Activated CD8-positive, alpha-beta memory T cell treated with anti-CD3 and anti-CD28 coated beads for 48 hours (primary cell): ENCODE data around the gene RPL27.
A peak's percentile ranks its signal among the peaks of the same experiment; 100 is the strongest.
"Not testable (repeated sequence)": the region's sequence is repeated elsewhere in the genome, so short reads cannot be mapped to it uniquely, and the experiment has no call there.

Source experiments
- DNase-seq, 3 experiments: peaks; one replicate each; pipeline ENCODE4 v3.0.0-alpha.2; 2020; ENCODE audit warnings: low read depth in 2 of 3, low spot score in 2 of 3

RPL27 gene

DNA sequence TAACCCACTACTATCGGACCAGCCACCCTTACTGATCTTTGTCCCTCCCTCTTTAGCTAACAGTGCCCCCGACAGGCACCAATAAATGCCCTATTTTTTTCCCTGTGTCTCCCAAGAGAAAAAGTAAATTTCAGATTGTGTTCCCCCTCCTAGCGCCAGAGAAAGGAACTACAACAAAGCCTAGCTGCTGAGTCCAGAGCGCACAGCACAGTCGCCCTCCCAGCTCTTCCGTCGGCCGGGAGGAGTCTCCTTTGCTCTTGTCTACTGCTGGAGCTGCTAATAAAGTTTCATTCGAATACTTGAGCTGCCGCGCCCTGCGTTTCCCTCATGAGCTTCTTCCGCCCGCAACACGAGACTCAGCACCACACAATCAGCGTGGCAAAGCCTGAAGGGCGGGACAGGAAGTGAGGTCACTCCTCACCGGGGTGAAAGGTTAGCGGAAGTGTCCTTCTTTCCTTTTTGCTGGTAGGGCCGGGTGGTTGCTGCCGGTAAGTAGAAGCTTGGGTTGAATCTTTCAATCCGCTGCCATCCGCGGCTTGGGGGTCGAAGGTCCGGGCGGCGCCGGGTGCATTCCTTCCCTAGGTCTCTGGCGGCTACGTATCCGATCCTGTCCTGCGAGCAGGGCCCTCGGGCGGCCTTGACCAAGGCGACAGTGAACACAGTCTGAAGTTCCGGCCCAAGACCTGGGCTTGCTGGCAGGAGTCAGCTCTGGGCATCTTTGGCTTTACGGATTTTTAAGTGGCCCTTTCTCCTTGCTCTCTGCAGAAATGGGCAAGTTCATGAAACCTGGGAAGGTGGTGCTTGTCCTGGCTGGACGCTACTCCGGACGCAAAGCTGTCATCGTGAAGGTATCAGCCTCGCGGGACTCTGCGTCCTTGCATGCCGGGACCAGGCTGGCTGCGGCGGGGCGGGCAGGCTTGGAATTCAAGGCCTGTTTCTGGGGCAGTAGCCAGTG, at the start of gene RPL27:
Gene RPL27, plus strand, starts transcription at position 436 of the 955 bp plus-strand sequence. Its CDS starts 332 bp downstream, at position 768.
- peak; percentile 84 to 88 (median 86) for DNase-seq

DNA sequence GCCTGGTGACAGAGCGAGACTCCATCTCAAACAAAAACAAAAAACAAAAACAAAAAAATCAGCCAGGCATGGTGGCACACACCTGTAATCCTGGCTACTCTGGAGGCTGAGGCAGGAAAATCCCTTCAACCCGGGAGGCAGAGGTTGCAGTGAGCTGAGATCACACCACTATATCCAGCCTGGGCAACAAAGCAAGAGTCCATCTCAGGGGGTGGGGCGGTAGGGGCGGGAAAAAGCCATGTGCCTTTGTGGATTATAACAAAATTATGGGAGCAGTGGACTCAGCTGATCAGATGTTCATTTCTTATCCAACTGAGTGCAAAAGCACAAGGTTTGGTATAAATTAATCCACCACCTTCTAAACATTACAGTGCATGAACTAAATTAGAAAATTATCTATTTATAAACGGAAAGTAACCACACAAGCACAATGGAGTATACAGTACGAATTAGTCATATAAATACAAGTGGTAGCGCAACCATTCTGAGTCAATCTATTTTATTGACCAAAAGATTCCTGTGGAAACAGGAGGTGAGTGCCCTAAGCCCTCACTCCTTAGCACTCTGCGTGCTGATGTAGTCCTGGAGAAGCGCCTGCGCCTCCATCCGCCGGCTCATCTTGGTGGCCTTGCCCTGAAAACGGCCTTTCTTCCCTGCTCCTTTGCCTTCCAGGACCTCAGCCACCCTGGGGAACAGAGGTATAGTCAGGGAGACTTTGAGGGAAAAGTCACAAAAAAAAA, 48.0 kb upstream of the RPL27 start:
- DNase-seq = no peak

DNA sequence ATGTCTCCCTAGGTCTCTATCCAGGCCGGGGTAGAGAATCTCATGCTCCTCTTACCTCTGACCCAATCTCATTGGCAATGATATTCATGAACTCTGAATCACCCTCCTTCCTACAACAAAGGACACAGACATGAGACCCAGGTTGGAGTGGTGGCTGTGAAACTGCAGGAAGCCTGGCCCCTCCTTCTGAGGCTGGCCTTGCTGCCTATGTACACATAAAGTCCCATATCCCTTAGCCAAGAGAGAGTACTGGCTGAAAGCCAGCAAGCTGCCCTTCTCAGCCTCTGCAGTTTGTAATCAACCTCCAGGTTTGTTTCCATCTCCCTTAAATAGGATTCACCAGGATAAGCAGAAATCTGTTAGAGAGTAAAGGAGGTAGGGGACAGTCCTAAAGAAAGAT, 44.5 kb upstream of the RPL27 start:
- DNase-seq = no peak

DNA sequence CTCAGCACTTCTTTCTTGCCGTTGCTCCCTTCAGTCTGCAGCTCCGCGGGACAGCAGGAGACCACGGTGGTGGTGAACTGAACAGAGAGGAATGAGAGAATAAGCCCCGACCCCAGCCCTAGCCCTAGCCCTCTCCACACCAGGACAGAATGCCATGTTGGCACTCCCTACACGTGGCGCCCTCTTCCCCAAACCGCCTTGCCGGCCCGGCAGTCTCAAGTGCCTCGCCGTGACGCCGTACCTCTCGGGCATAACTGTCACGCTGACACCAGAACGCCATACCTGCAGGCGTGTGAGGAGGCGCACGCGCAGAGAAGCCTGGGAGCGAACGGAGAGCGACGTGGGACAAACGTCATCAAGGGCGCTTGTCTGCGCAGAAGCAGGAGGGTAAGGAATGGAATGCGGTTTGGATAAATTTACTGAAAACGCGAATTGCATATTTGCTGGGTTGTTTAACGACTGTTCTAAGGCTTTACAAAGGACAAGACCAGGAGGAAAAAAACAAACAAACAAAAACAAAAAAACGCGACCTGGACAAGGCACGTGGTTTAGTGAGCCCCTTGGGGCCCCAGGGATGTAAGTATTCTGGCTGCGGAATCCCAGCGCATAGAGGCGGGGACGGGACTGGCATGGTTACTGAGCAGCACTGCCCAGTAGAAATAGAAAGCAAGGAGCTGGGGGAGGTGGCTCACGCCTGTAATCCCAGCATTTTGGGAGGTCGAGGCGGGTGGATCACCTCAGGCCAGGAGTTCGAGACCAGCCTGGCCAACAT, 33.9 kb upstream of the RPL27 start, which contains the start of gene AARSD1:
Gene AARSD1, minus strand, starts transcription at position 294 of the 772 bp plus-strand sequence. Its CDS starts 14 bp downstream, at position 280.
- peak; percentile 59 to 74 (median 70) for DNase-seq

DNA sequence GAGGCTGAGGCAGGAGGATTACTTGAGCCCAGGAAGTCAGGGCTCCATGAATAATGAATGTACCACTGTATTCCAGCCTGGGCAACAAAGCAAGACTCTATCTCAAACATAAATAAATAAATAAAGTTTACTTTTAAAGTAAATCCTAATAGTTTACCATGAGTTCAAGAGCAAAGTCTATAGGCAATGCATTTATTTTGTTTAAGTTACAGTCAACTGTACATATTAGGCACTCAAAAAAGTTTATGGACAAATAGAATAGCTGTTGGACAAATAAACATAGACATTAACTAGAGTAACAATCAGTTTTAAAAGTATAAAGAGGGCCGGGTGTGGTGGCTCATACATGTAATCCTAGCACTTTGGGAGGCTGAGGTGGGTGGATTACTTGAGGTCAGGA, 30.3 kb upstream of the RPL27 start:
- DNase-seq = no peak

DNA sequence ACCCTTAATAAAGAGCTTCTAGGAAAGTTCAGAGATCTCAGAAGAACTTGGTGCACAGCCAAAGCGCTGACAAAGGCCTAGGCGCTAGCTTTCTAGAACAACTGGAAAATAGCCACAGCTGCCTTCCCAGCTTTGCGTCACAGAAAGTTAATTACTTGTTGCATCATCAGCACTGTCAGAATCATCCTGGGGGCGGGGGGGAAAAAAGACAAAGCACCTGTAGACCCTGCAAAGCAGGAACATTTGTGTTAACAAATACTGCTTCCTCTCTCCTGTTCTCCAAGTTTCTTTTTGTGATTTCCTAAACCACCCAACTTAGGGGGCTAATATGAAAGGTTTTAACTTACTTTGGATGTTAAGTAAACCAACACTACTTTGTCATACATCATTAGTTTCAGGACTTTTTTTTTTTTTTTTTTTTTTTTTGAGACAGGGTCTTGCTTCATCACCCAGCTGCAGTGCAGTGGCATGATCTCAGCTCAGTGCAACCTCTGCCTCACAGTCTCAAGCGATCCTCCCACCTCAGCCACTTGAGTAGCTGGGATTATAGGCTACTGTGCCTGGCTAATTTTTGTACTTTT, 29.1 kb upstream of the RPL27 start:
- no peak for DNase-seq

DNA sequence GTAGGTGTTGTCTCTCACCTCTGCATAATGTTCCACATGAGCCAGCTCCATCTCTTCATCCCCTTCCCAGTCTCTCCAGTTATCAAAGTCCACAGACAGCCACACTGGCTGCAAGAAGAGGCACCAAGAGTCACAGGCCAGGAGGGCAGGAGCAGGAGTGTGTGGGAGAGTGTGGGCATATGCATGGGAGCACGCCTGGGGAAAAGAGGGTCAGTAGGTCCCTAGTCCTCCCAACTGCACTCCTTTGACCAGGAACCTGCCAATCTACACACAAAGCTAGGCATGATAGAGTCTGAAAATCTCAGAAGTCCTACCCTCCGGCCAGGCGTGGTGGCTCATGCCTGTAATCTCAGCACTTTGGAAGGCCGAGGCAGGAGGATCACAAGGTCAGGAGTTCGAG, 26.6 kb upstream of the RPL27 start:
- no peak for DNase-seq

DNA sequence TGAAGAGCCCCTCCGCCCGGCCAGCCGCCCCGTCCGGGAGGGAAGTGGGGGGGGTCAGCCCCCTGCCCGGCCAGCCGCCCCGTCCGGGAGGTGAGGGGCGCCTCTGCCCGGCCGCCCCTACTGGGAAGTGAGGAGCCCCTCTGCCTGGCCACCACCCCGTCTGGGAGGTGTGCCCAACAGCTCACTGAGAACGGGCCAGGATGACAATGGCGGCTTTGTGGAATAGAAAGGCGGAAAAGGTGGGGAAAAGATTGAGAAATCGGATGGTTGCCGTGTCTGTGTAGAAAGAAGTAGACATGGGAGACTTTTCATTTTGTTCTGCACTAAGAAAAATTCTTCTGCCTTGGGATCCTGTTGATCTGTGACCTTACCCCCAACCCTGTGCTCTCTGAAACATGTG, 24.9 kb upstream of the RPL27 start:
- not testable (repeated sequence) for DNase-seq

DNA sequence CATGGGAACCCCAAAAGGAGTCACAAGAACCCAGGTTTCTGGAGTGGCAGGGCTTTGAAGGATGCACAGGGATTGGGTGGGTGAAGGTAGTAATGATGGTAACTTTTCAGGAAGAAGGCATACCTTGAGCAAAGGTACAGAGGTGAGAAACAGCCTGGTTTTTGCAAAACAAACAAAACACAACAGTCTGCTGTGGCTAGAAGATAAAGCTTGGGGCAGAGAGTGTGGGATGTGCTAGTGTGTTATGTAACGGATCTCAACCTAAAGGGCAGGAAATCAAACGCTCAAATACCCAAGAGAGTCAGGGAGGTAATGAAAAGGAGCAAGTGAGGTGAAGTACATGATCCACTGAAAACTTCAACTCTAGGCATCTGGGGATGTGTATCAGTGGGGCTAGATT, 23.0 kb upstream of the RPL27 start:
- DNase-seq = no peak

DNA sequence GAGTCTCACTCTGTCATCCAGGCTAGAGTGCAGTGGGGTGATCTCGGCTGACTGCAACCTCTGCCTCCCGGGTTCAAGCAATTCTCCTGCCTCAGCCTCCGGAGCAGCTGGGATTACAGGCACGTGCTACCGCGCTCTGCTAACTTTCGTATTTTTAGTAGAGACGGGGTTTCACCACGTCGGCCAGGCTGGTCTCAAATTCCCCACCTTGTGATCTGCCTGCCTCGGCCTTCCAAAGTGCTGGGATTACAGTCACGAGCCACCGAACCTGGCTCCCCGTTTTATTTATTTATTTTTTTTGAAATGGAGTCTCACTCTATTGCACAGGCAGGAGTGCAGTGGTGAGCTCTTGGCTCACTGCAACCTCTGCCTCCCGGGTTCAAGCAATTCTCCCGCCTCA, 22.5 kb upstream of the RPL27 start:
- not testable (repeated sequence) for DNase-seq

DNA sequence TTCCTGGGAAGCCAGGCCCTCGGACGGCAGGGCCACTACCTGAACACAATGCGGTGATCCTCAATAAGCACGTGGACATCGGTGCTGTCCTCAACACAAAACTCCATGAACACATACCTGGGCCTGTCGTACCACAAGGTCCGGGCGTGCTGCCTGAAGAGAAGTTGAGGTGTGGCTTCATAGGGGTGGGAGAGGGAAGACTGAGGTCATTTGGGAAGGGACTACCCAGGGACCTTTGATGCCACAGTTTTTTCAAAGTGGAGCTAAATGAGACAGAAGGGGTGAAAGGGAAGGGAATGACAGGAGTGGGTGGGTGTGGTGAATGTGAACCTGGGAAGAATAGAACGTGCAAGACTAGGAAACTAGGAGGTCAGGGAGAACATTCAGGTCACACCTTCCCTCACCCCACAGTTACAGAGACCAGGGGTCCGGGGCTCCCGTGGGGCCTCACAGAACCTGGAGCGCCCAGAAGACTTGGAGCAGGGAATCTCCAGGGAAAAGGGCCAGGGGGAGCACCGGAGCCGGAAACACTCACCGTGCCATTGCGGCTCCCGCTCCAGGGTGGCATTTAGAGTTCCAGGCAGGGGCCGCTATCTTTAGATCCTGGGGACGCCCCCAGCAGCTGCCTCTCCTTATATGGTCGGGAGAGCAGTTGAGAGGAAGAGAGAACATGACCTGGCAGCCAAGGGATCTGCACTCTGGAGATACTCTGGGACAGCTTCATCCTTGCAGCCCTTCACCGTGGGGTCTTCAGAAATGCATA, 18.5 kb upstream of the RPL27 start, which contains the start of gene PTGES3L:
Gene PTGES3L, minus strand, starts transcription at position 570 of the 763 bp plus-strand sequence. Its CDS starts 27 bp downstream, at position 543.
- DNase-seq = no peak

DNA sequence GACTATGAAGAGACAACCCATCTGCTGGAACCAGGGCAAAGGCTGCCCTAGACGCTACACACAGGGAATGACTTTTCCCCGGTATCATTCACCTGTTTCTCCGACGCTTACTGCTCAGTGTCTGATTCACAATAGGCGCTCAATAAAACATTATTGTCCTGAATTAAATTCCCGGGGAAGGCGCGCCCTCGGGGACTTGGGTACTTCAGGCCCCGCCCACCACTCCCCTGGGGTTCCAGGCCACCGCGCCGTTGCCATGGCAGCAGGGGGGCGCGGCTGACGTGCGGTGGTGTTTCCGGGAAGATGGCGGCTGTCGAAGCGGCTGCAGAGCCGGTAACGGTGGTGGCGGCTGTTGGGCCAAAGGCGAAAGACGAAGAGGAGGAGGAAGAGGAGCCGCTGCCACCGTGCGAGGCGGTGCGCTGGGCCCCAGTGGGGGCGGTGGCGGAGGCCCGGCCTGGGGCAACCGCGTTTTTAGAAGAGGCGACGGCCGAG, 17.9 kb upstream of the RPL27 start, which contains the start of gene RUNDC1:
Gene RUNDC1, plus strand, starts transcription at position 292 of the 492 bp plus-strand sequence. Its CDS starts 12 bp downstream, at position 304.
- peak; percentile 77 to 90 (median 85) for DNase-seq

DNA sequence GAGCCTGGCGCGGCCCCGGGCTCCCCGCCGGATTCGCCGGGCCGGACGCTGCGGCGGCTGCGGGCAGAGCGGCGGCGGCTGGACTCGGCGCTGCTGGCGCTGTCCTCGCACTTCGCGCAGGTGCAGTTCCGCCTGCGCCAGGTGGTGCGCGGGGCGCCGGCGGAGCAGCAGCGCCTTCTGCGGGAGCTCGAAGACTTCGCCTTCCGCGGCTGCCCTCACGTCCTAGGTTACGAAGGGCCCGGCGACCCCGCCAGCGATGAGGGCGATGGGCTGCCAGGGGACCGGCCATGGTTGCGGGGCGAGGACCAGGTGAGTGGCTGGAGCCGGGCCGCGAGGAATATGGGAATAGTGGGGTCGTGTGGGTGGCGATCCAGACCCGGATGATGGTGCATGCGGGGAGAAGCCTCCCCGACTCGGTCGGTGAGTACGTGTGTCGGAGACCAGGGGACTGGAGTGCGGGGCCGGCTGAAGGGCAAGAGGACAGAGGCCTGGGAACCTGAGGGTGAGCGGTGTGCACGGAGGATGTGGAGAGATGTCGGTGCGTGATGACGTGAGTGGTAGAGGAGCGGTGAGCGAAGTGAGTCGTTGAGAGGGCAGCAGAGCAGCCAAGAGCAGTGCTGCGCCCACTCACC, 17.3 kb upstream of the RPL27 start:
- DNase-seq = peak in 2 of 3 experiments; percentile 29 to 39

DNA sequence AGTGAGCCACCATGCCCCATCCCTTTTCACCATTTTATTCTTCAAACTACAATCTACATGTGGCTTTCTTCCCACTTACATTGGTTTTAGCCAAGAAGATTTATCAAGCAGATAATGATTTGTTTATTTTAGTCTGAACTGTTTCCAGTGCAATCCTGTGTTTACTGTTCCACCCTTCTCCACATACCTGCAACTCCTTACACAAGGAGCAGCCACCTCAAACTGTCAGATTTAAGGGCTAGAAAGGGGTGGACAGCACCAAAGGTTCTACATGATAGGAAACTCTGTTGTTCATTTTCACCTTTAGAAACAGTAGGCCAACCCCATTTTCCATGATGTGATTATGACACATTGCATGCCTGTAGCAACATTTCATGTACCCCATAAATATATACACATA, 16.0 kb upstream of the RPL27 start:
- no peak for DNase-seq

DNA sequence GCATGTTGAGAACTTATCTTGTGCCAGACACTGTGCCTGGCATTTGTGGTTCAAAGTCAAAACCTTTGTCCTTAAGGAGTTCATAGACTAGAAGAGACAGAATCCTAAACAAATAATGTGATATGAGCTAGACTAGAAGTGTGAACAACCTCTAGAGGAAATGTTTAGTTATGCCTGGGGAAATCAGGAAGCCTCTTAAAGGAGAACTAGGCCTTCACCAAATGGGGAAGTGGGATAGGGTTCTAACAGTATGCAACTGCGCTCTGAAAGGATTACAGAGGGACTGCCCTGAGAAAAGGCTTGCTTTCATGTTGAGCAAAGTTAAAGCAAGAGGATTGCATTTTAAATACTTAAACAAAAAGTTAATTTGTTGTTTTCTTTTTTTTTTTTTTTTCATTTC, 13.0 kb upstream of the RPL27 start:
- DNase-seq = no peak

DNA sequence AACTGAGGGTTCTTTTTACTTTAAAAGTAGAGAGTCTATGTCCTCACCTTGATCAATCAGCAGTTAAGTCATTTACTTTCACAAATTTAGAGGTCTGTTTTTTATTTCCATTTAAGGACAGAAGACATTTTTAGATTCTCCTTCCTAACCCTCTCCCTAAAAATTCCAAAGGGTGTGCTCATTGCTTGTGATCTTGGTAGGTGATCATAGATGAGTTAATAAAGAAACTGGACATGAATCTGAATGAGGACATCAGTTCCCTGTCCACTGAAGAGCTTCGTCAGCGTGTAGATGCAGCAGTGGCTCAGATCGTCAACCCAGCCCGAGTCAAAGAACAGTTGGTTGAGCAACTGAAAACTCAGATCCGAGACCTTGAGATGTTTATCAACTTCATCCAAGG, 9.1 kb upstream of the RPL27 start:
- DNase-seq = no peak

DNA sequence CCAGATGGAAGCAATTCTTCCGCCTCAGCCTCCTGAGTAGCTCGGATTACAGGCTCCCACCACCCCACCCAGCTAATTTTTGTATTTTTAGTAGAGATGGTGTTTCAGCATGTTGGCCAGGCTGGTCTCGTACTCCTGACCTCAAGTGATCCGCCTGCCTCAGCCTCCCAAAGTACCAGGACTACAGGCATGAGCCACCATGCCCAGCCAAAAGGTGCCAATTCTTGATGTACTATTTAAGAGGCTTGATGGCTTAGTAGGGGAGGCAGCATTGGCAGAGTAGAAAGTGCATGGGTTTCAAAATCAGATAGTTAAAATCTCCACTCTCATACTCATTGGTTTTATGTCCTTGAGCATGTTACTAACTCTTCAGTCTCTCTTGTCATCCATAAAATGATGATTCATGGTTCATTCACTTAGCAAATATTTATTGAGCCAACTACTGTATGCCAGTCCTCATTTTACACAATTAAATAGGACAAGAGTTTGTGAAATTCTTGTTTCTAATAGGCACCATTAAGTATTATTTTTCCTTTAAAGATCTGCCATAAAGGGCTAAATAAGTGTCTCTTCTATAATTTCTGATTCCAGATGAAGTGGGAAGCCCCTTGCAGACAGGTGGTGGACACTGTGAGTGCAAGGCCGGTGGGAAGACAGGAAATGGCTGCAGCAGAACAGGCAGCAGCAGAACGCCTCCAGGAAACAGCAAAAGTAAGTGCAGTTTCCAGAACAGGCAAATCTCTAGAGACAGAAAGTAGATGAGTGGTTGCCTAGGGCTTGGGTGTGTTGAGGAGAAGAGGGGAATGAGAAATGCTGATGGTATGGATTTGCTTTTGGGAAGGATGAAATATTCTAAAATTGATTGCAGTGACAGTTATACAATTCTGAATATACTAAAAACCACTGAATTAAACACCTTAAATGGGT, 8.2 kb upstream of the RPL27 start:
- DNase-seq = no peak

DNA sequence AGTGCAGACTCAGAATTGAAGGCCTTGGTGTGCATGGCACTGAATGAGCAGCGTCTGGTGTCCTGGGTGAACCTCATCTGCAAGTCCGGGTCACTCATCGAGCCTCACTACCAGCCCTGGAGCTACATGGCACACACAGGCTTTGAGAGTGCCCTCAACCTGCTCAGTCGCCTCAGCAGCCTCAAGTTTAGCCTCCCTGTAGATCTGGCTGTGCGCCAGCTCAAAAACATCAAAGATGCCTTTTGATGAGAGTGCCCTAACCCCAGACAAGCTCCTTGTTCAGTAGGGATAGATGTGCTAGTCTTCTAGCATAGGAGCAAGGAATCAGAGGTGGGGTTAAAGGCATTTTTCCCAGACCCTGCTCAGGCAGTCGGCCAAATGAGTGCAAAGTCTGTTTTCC, 6.7 kb upstream of the RPL27 start:
- no peak for DNase-seq
